ENCODE measurements around the gene HSD11B1.

The HSD11B1 gene

DNA sequence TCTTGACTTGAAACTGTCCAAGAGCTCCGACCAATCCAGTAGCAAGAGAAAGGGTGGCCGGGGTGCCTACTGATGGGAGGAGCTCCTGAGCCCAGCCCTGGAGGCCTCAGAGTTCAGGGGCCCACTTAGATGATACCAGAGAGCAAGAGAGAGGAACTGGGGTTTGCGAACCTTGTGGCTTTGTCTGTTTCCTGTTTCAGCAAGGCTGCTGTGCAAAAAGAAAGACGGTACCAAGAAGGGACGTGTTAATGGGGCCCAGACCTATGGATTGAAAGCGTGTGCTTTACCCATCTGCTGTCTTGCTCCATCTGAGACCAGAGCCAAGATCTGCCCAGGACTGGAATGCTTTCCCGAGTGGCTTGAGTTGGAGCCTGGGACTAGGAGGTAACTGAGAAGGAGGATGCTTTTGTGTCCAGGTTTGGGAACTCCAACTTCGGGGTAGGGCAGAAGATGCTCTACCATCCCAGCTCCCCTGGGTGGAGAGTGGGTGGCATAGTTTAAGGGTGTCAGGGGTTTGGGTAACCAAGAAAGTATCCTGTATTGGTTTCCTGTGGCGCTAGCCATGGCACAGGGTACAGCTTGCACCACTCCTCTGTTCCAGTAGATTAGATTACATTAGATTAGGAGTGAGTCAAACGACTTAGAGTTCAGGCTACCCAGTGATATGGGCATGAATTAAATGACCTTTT is 51.4 kb downstream of the HSD11B1 start, which contains the start of gene TRAF3IP3:
Gene TRAF3IP3 (plus strand): TSS at position 128 of the 689 bp plus-strand sequence. CDS start 3,987 bp downstream, outside the sequence.
- no peak for DNase-seq (ENCODE audit: low spot score)

DNA sequence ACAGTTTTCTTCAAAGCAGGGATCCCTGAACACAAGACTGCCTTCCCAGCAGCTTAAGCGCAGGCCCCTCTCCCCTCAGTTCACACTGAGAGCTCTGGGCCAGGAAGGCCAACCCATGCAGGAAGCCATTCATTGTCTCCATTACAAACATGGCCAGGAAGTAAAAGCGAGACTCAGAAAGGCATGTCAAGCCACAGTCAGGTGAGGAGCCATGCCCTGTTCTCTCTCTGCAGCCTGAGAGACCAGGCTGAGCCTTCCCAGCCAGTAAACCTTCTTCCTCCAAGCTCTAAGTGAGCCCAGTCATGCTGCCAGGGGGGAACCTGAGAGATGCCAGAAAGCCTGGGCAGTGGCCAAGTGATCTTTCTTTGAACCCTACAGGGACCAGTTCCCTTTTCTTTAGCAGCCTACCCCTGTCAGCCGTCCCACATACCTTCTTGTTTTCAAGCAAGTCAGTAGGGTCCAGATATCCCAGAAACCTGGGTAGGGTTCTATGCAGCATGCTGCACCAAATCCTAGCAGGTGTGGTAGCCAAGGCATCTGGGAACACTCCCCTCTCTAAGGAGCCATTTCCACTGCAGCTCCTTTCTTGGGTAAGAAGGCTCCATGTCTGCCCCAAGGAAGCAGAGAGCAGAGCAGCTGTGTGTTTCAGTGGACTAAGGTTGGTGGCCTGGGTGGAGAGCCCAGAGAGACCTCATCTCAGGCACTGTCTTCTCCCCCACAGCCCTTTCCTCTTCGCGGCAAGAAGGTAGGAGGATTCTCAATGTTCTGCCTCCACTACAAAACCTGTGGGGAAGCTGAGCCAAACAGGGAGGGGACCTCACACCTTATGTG is 52.2 kb downstream of the HSD11B1 start:
- DNase-seq (ENCODE audit: low spot score): no peak

DNA sequence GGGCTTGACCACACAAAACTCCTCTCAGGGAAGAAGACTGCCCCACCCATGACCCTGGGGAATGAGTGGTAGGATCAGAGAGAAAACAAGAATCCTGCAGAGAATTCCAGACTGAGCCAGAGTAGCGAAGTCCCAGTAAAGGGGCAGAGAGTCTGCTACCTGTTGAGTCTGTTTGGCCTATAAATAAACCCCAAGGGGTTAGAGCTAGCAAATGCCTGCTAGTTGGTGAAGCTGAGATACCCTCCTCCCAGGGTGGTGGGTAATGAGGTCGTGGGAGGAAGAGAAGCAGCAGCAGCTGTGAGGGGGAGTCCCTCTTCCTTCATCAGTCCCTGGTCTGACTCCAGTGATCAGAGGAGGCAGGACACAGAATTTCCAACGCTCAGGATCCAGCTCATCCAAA is 53.8 kb downstream of the HSD11B1 start:
- no peak for DNase-seq (ENCODE audit: low spot score)

DNA sequence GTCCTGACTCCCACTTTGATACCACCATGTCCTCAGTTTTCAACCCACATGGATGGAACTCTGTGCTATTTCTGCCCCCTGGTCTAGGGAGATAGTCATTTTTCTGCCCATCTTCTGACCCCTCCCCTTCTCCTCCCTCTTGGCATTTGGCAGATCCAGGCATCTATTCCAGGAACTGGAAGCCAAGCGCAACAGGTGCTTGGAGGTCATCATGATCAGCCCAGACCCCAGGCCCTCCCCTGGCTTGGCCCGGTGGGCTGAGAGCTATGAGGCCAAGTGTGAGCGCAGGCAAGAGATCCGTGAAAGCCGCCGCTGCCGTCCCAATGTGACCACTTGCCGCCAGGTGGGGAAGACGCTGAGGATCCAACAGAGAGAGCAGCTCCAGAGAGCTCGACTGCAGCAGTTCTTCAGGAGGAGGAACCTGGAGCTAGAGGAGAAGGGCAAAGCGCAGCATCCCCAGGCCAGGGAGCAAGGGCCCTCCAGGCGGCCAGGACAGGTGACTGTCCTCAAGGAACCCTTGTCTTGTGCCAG is 55.2 kb downstream of the HSD11B1 start:
- no peak for DNase-seq (ENCODE audit: low spot score)

DNA sequence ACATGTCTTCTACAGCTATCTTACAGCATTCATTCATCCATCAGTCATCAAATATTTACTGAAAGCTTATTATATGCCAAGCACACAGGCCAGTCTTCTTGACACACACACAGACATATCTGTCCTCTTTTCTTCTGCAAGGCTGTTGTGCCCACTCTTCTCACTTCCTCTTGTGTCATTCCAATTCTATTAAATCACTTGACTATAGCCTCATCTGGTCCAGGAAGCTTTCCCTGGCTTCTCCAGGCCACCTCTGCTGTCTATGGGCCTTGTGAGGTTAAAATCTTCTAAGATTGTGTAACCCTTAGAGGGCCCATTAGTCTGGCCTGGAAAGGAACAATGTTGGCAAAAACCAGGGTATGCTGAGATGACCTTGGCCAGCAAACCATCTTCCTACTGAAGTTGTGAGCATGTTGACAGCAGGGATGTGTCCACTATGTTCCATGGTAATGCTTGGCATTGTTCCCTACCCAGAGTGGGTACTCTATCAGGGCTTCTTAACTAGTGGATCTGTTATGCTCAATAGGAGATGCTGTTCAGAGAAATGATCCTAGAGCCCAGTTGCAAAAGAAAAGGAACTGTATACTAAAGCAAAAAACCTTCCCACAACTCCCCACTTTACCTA is 56.5 kb downstream of the HSD11B1 start:
- DNase-seq (ENCODE audit: low spot score): no peak

DNA sequence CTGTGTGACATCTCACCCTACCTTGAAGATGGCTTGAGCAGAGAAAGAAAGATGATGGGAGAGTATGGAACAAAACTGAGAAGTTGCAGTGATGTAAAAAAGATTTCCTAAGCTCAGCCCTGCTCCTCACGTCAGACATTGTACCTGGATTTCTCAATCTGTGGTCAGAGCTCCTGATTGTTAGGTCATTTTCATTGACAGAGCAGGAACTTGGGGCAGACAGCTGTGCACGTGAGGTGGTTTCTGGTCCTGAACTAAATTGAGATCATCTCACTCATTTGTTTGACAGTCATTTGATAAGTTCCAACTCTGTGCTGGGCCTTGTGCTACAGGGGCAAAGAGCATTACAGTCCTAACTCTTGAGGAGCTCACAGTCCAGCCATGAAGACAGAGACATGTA is 61.4 kb downstream of the HSD11B1 start:
- DNase-seq (ENCODE audit: low spot score): no peak

DNA sequence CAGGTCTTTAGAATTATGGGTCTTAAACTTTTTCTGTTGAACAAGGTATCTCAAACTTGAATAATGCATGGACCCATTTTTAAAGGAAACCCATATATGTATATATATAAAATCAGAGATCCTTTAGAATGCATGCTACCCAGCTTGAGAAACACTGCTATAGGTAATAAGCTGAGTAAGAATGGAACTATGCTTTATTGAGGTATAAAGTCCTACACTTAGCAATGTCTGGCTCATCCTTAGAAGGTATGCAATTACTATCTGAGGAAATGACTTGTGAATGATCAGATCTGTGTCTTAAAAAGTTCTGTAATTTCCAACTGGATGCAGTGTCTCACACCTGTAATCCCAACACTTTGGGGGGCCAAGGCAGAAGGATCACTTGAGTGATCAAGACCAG is 62.5 kb downstream of the HSD11B1 start:
- no peak for DNase-seq (ENCODE audit: low spot score)

DNA sequence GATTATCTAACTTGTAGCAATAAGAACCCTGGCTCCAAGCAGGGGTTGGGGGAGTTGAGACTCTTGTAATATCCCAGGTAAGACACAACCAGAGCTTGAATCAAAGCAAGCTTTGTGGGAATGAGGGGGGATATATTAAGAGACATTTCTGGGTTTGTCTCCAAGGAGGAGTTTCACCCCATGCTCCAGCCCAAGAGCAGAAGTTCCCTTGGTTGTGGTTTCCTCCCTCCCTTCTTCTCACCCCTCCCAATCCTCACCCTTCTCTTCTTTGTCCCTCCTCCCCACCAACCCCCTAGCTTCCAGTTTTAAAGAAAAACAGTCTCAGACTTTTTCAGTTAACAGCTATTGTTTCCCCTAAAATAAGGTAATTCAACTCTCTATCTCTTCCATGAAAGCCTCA is 63.1 kb downstream of the HSD11B1 start:
- no peak for DNase-seq (ENCODE audit: low spot score)

DNA sequence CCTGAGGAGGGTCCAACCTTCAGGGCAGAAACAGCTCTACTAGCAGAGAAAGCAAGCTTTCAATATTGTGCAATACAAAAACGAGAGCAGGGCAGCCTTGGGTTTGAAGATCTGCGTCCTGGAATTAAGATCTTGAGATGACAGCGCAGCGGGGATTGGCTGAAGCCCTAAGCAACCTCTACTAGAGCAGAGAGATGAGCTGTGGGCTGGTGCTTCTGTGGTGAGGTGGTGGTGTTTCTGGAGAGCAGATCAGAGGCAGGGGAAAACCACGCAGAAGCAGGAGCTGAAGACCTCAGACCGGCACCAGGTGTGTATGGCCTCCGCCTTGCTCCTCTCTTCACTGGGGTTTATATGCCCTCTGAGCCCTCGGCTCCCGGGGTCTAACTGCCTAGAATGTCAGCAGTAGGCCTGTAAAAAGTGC is 63.7 kb downstream of the HSD11B1 start:
- no peak for DNase-seq (ENCODE audit: low spot score)

DNA sequence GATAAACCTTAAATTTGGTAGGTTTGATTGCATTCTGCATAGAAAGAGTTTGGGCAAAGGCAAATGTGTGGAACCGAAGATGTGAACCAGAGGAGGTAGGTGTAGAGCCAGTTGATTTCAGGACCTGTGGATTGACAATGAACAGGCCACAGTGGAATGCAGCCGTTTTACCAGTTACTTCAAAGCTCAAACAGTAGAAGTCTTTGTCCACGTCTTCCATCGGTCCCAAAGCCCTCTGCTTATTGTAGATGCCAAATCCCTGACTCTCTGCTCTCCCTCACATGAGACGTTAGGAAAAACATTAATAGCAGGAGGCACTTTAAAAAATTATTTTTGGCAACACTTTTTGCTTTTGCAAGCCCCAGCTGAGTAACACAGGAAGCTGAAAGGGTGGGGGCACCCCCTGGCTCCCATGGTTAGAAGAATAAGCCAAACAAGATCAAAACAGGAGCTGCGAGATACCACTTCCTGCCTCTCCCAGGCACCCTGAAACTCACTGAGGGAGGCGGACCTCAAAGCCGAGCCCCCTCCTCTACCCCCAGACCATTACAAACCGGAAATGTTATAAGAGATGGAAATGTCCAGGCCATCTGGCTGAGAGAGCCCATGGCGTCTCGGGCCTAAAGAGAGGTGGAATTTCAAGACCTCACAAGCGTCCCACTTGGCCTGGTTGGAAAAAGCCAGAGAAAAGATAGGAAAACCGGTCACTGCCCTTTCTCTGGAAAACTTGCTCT is 64.7 kb downstream of the HSD11B1 start:
- no peak for DNase-seq (ENCODE audit: low spot score)

DNA sequence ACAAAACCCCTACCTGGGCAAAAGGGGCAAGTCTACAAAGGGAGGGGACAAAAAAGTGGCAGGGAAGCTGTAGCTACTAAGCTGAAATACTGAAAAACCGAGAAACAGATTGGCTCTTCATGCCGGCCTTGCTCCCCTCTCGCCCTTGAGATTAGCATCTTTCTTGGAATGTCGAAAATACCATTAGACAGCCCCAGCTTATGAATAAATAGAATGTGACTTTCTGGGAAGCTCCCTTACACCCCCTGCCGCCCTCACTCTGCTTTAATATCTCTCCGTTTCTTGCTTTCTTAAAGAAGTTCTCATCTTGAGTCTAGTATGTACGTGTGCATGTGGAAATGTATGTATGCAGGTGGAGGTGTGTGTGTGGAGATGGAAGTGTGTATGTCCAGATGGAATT is 65.3 kb downstream of the HSD11B1 start:
- no peak for DNase-seq (ENCODE audit: low spot score)

DNA sequence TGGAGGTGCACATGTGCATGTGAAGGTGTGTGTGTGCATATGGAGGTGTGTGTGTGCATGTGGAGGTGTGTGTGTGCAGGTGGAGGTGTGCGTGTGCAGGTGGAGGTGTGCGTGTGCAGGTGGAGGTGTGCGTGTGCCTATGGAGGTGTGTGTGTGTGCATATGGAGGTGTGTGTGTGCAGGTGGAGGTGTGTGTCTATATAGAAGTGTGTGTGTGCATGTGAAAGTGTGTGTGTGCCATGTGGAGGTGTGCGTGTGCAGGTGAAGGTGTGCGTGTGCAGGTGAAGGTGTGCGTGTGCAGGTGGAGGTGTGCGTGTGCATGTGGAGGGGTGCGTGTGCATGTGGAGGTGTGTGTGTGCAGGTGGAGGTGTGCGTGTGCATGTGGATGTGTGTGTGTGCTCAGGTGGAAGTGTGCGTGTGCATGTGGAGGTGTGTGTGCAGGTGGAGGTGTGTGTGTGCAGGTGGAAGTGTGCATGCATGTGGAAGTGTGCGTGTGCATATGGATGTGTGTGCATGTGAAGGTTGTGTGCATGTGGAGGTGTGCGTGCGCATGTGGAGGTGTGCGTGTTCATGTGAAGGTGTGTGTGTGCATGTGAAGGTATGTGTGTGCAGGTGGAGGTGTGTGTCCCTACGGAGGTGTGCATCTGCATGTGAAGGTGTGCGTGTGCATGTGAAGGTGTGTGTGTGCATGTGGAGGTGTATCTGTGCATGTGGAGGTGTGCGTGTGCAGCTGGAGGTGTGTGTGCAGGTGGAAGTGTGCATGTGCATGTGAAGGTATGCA is 66.2 kb downstream of the HSD11B1 start:
- DNase-seq (ENCODE audit: low spot score): no peak

DNA sequence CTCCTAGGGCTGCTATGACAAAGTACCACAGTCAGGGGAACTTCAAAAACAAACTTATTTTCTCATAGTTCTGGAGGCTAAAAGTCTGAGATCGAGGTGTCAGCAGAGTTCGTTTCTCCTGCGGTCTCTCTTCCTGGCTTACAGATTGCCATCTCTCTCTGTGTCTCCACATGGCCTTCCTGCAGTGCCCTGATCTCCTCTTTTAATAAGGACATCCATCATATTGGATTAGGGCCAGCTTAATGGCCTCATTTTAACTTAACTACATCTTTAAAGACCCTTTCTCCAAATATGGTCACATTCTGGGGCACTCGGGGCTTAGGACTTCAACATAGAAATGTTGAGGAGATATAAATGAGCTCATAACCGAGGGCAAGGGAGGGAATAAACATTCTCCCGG is 67.5 kb downstream of the HSD11B1 start:
- no peak for DNase-seq (ENCODE audit: low spot score)

DNA sequence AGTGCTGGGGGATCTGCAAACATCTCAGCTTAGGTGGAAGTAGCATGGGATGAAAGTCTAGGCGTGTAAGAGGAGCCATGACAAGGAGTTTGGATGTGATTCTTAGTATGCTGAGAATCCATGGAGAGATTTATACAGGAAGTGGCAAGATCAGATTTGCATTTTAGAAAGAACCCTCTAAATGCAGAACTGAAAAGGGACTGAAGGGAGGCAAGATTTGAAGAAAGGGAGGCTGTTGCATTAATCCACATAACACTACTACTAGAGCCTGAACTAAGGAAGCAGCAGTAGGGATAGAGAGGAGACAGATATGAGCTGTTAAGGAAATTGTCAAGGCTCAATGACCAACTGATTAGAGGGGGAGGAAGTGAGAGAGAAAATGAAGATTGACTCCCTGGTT is 69.9 kb downstream of the HSD11B1 start:
- no peak for DNase-seq (ENCODE audit: low spot score)

DNA sequence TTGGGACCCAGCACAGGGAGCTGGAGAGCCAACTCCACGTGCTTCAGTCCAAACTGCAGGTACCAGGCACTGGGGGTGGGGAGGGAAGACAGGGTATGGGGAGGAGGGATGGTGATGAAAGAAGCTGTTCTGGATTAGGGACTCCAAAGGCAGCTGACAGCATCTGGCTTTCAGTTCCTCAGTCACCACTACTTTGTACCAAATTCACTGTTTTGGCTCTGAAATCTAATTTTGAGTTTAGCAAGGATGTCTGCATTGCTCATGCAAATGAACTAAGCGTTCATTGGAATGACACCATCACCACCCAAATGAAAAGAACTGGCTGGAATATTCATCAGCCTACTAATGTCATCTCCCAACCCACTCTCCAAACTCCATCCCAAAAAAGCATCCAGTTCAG is 71.0 kb downstream of the HSD11B1 start:
- no peak for DNase-seq (ENCODE audit: low spot score)

DNA sequence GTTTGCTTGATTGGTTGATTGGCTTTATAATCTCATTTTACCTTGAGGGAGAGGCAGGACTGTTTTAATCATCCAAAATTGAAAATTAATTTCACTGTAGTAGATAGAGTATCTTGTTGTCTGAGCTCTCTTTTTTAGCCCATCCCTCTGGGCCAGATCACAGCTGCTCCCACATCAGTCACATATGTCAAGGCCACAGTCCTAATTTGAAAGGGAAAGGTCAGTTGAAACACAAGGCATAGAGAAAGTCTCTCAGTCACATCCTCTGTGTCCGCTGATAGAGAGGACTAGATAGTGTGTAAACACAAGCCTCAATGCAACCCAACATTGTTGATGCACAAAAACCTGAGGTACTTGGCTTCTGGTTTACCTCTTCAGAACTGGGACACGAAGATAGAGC is 72.9 kb downstream of the HSD11B1 start:
- no peak for DNase-seq (ENCODE audit: low spot score)

DNA sequence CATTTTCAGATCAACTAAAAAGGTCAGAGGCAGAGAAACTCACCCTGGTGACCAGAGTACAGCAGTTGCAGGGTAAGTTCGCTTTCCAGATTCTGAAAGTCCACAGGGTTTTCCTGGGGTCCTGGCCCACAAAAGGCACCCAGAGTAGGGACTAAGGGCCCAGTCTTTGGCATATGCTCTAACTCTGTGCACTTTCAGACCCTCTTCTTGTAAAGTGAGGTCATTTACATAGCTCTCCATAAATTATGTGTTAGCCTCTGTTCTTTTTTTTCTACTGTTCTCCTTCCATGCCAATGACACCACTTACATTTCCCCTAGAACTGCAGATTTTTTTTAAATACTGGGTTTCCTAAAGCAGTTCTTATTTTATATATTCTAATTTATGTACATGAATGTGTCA is 73.5 kb downstream of the HSD11B1 start:
- DNase-seq (ENCODE audit: low spot score): no peak

DNA sequence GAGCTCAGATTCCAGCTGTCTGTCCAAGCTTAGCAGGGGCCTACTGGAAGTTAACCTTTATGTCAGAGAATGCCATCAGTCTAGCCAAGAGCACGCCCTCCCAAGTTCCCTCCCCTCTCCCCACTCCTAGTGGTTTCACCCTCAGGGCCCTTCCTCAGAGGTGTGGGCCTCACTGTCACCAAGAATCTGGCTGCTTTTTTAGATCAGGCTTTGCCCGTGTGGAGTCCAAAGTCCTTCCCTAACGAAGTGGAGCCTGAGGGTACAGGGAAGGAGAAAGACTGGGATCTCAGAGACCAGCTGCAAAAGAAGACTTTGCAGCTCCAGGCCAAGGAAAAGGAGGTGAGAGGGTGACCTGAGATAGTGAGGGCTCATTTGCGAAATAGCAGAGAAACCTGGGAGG is 75.6 kb downstream of the HSD11B1 start:
- DNase-seq (ENCODE audit: low spot score): peak; percentile 27

DNA sequence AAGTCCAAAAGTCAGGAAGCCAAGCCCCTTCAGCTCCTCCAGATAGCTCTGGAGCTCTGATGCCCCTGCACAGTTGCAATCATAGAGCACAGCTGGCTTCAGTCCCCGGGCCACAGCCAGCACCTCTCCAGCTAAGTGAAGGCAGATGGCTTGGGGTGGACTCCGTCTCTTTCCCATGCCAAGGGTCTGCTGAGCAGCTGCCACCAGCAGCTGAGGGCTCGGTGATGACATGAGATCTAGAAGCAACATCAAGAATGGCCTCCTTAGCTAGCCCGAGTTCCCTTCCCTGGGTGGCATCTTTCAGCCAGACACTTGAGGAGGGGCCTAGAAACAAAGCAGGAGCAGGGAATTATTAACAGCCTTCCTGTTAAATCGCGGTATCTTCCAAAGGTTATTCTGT is 78.7 kb downstream of the HSD11B1 start:
- no peak for DNase-seq (ENCODE audit: low spot score)

Measured in LoVo (cell line).